GM12878 (cell line): ENCODE data around the gene SECTM1.

Experiments
- ASH2L ChIP-seq: fragments of 300-600, 200-600 bp; sonication (generic); IDR thresholded peaks from 2 replicates; pipeline ENCODE4 v1.6.1; 2017; ENCODE audit warnings: low read depth, mild to moderate bottlenecking, borderline replicate concordance
- CBX5 ChIP-seq: sonication (generic); IDR thresholded peaks from 2 replicates; pipeline ENCODE4 v1.6.1; 2016; ENCODE audit warnings: low read depth, moderate library complexity, mild to moderate bottlenecking, inconsistent platforms
- CREB1 ChIP-seq: IDR thresholded peaks from 2 replicates; pipeline ENCODE4 v1.6.1; 2012; ENCODE audit warnings: low read depth, mild to moderate bottlenecking, inconsistent platforms
- JUND ChIP-seq: IDR thresholded peaks from 2 replicates; pipeline ENCODE4 v1.6.1; 2012; ENCODE audit warnings: low read depth, mild to moderate bottlenecking, low read length, improper control_type of control experiment, moderate library complexity
- MYC ChIP-seq: IDR thresholded peaks from 2 replicates; pipeline ENCODE4 v1.6.1; 2011; ENCODE audit warnings: mild to moderate bottlenecking, low read length, moderate library complexity, inconsistent platforms; ENCODE audit not compliant: insufficient read depth, insufficient replicate concordance, insufficient read length, severe bottlenecking
- POLR2AphosphoS2 ChIP-seq: IDR thresholded peaks from 2 replicates; pipeline ENCODE4 v1.6.1; 2011; ENCODE audit warnings: low read depth, mild to moderate bottlenecking, low read length, improper control_type of control experiment, moderate library complexity
- POLR2AphosphoS5 ChIP-seq: IDR thresholded peaks from 2 replicates; pipeline ENCODE4 v1.6.1; 2011; ENCODE audit warnings: mild to moderate bottlenecking, low read length, inconsistent platforms
- RFX5 ChIP-seq: IDR thresholded peaks from 2 replicates; pipeline ENCODE4 v1.6.1; 2011; ENCODE audit warnings: low read depth, low read length, improper control_type of control experiment
- SREBF1 ChIP-seq: IDR thresholded peaks from 2 replicates; pipeline ENCODE4 v1.6.1; 2012; ENCODE audit warnings: mild to moderate bottlenecking, low read length
- TF ChIP-seq, protein P1 (sequence below): fragments of 450-650 bp; IDR thresholded peaks from 2 replicates; pipeline ENCODE4 v1.6.1; 2016; ENCODE audit warnings: mild to moderate bottlenecking, moderate library complexity, borderline replicate concordance
- TF ChIP-seq, protein P2 (sequence below), 3 experiments: IDR thresholded peaks in 2 of 3; conservative IDR thresholded peaks in 1 of 3; 2 replicates each; pipeline ENCODE4 v1.5.1; 2011; ENCODE audit warnings: low read depth in 3 of 3, low read length in 3 of 3, mild to moderate bottlenecking in 3 of 3, control low read depth in 2 of 3, moderate library complexity in 2 of 3, inconsistent platforms in 1 of 3, mixed read lengths in 1 of 3; ENCODE audit not compliant: control insufficient read depth in 2 of 3, insufficient read depth in 1 of 3; ENCODE audit errors: extremely low read depth in 1 of 3

GRCh38 chr17:82356845-82357355 is 23.3 kb upstream of the SECTM1 start:
- TF ChIP-seq CREB1 (no peak), CBX5 (no peak), RFX5 (no peak), ASH2L (no peak), POLR2AphosphoS5 (no peak), SREBF1 (no peak), MYC (no peak), POLR2AphosphoS2 (no peak), JUND (no peak)
- TF ChIP-seq, protein P1, sequence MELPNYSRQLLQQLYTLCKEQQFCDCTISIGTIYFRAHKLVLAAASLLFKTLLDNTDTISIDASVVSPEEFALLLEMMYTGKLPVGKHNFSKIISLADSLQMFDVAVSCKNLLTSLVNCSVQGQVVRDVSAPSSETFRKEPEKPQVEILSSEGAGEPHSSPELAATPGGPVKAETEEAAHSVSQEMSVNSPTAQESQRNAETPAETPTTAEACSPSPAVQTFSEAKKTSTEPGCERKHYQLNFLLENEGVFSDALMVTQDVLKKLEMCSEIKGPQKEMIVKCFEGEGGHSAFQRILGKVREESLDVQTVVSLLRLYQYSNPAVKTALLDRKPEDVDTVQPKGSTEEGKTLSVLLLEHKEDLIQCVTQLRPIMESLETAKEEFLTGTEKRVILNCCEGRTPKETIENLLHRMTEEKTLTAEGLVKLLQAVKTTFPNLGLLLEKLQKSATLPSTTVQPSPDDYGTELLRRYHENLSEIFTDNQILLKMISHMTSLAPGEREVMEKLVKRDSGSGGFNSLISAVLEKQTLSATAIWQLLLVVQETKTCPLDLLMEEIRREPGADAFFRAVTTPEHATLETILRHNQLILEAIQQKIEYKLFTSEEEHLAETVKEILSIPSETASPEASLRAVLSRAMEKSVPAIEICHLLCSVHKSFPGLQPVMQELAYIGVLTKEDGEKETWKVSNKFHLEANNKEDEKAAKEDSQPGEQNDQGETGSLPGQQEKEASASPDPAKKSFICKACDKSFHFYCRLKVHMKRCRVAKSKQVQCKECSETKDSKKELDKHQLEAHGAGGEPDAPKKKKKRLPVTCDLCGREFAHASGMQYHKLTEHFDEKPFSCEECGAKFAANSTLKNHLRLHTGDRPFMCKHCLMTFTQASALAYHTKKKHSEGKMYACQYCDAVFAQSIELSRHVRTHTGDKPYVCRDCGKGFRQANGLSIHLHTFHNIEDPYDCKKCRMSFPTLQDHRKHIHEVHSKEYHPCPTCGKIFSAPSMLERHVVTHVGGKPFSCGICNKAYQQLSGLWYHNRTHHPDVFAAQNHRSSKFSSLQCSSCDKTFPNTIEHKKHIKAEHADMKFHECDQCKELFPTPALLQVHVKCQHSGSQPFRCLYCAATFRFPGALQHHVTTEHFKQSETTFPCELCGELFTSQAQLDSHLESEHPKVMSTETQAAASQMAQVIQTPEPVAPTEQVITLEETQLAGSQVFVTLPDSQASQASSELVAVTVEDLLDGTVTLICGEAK, result no peak
- TF ChIP-seq, protein P2, sequence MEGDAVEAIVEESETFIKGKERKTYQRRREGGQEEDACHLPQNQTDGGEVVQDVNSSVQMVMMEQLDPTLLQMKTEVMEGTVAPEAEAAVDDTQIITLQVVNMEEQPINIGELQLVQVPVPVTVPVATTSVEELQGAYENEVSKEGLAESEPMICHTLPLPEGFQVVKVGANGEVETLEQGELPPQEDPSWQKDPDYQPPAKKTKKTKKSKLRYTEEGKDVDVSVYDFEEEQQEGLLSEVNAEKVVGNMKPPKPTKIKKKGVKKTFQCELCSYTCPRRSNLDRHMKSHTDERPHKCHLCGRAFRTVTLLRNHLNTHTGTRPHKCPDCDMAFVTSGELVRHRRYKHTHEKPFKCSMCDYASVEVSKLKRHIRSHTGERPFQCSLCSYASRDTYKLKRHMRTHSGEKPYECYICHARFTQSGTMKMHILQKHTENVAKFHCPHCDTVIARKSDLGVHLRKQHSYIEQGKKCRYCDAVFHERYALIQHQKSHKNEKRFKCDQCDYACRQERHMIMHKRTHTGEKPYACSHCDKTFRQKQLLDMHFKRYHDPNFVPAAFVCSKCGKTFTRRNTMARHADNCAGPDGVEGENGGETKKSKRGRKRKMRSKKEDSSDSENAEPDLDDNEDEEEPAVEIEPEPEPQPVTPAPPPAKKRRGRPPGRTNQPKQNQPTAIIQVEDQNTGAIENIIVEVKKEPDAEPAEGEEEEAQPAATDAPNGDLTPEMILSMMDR (IDR thresholded peaks at IDR 0.05 in 2 of 3, conservative IDR thresholded peaks at IDR 0.05 in 1 of 3; ENCODE audit: control insufficient read depth in 2 of 3, extremely low read depth in 1 of 3, insufficient read depth in 1 of 3, low read depth in 3 of 3, low read length in 3 of 3), result no peak
